Measurements from ENCODE around the gene PCDHA1.
A peak's percentile ranks its signal among the peaks of the same experiment; 100 is the strongest.
"Not testable (repeated sequence)": the region's sequence is repeated elsewhere in the genome, so short reads cannot be mapped to it uniquely, and the experiment has no call there.

PCDHA1 gene

DNA sequence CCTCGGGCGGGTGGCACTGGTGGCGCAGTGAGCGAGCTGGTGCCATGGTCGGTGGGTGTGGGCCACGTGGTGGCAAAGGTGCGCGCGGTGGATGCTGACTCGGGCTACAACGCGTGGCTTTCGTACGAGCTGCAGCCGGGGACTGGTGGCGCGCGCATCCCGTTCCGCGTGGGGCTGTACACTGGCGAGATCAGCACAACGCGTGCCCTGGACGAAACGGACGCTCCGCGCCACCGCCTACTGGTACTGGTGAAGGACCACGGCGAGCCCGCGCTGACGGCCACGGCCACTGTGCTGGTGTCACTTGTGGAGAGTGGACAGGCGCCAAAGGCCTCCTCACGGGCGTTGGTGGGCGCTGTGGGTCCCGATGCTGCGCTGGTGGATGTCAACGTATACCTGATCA is 22.9 kb downstream of the PCDHA1 start:
- DNase-seq: no peak
- H3K27me3 ChIP-seq (ENCODE audit: control insufficient read depth in 1 of 2, insufficient read depth in 1 of 2, low read length in 2 of 2): no peaks in the 10 kb centered on the region
- no peak overlapping the region for H2BK15ac ChIP-seq (ENCODE audit: low read depth, poor library complexity, severe bottlenecking)
- no peak overlapping the region for H3K4ac ChIP-seq (ENCODE audit: low read depth in 1 of 2, low read length in 2 of 2)
- H3K23ac ChIP-seq (ENCODE audit: low read length in 2 of 2): no peak overlapping the region
- H3K18ac ChIP-seq (ENCODE audit: low read depth in 1 of 2, low read length in 2 of 2): no peak overlapping the region
- no peak overlapping the region for H2BK5ac ChIP-seq (ENCODE audit: low read depth, low read length, poor library complexity, severe bottlenecking)
- H2AFZ ChIP-seq (ENCODE audit: low read depth, low read length): no peak overlapping the region
- H3K4me1 ChIP-seq (ENCODE audit: control insufficient read depth, insufficient read depth, low read depth, low read length): peaks cover 2% of the 10 kb centered on the region
- peak overlapping the region; percentile 54 for H4K91ac ChIP-seq (ENCODE audit: low read length)
- no peak overlapping the region for H3K4me2 ChIP-seq (ENCODE audit: low read length, poor library complexity, severe bottlenecking)
- WGBS: 97% methylated on average over 43 of the region's 43 CpGs
- no peak overlapping the region for H3K4me3 ChIP-seq (ENCODE audit: insufficient read depth in 1 of 2, low read depth in 1 of 2, low read length in 2 of 2)
- peaks cover 55% of the 10 kb centered on the region for H3K9me3 ChIP-seq (ENCODE audit: control insufficient read depth, low read length)
- no peak overlapping the region for H2BK120ac ChIP-seq (ENCODE audit: low read depth, low read length)
- no peak overlapping the region for H2BK12ac ChIP-seq (ENCODE audit: low read length in 2 of 2)
- H2AK5ac ChIP-seq (ENCODE audit: low read length, severe bottlenecking): no peak overlapping the region
- H3K9ac ChIP-seq (ENCODE audit: low read length): no peak overlapping the region
- H3K14ac ChIP-seq (ENCODE audit: low read length in 2 of 2): no peak overlapping the region
- no peak overlapping the region for H3K27ac ChIP-seq (ENCODE audit: low read length, poor library complexity, severe bottlenecking)
- no peak overlapping the region for H4K8ac ChIP-seq (ENCODE audit: low read length)
- H3K36me3 ChIP-seq (ENCODE audit: control insufficient read depth in 1 of 2, insufficient read depth in 2 of 2, low read depth in 1 of 2, low read length in 2 of 2): peaks cover 0 to 8% of the 10 kb centered on the region in 2 experiments
- peaks cover 3% of the 10 kb centered on the region for H3K79me1 ChIP-seq (replicated peaks; ENCODE audit: low read length, poor library complexity, severe bottlenecking)

DNA sequence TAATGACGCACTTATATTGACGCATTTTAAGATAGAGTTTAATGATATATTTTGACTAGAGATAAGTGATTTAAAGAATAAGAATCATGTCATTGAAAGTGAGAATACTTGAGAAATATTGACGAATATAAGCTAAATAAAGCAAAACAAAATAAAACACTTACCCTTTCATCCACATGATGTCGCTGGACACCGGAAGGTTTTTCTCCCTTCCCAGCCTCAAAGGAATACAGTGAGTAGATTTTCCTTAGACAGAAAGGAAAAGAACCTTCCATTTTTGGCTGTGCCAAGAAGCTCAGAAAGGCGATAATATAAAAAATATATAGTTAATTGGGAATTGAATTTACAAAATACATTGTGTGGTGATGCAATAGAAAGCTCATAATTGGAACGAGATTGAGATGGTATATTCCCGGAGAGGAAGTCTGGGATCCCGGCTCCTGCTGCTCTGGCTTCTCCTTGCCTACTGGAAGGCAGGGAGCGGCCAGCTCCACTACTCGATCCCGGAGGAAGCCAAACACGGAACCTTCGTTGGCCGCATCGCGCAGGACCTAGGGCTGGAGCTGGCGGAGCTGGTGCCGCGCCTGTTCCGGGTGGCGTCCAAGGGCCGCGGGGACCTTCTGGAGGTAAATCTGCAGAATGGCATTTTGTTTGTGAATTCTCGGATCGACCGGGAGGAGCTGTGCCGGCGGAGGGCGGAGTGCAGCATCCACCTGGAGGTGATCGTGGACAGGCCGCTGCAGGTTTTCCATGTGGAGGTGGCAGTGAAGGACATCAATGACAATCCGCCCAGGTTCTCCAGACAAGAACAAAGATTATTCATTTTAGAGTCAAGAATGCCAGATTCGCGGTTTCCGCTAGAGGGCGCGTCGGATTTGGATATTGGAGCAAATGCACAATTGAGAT is 35.7 kb downstream of the PCDHA1 start, which contains the start of gene PCDHA5:
TSS of gene PCDHA5 (plus strand) at position 239 of the 906 bp plus-strand sequence.
- no peak within 1 kb of the TSS for H2AFZ ChIP-seq (ENCODE audit: low read depth, low read length)
- no peak within 1 kb of the TSS for H4K91ac ChIP-seq (ENCODE audit: low read length)
- H2BK120ac ChIP-seq (ENCODE audit: low read depth, low read length): no peak within 1 kb of the TSS
- H2BK12ac ChIP-seq (ENCODE audit: low read length in 2 of 2): no peak within 1 kb of the TSS
- peaks cover 0 to 13% of the 10 kb centered on the region in 2 experiments for H3K36me3 ChIP-seq (ENCODE audit: control insufficient read depth in 1 of 2, insufficient read depth in 2 of 2, low read depth in 1 of 2, low read length in 2 of 2)
- peaks cover 46% of the 10 kb centered on the region for H3K9me3 ChIP-seq (ENCODE audit: control insufficient read depth, low read length)
- H2BK15ac ChIP-seq (ENCODE audit: low read depth, poor library complexity, severe bottlenecking): no peak within 1 kb of the TSS
- DNase-seq: no peak
- H3K9ac ChIP-seq (ENCODE audit: low read length): no peak within 1 kb of the TSS
- no peak within 1 kb of the TSS for H2BK5ac ChIP-seq (ENCODE audit: low read depth, low read length, poor library complexity, severe bottlenecking)
- no peak within 1 kb of the TSS for H2AK5ac ChIP-seq (ENCODE audit: low read length, severe bottlenecking)
- no peak within 1 kb of the TSS for H3K4ac ChIP-seq (ENCODE audit: low read depth in 1 of 2, low read length in 2 of 2)
- no peak within 1 kb of the TSS for H3K18ac ChIP-seq (ENCODE audit: low read depth in 1 of 2, low read length in 2 of 2)
- H3K4me3 ChIP-seq (ENCODE audit: insufficient read depth in 1 of 2, low read depth in 1 of 2, low read length in 2 of 2): no peak within 1 kb of the TSS
- no peaks in the 10 kb centered on the region for H3K79me1 ChIP-seq (replicated peaks; ENCODE audit: low read length, poor library complexity, severe bottlenecking)
- H3K27ac ChIP-seq (ENCODE audit: low read length, poor library complexity, severe bottlenecking): no peak within 1 kb of the TSS
- no peak within 1 kb of the TSS for H3K14ac ChIP-seq (ENCODE audit: low read length in 2 of 2)
- no peak within 1 kb of the TSS for H3K23ac ChIP-seq (ENCODE audit: low read length in 2 of 2)
- no peaks in the 10 kb centered on the region for H3K27me3 ChIP-seq (ENCODE audit: control insufficient read depth in 1 of 2, insufficient read depth in 1 of 2, low read length in 2 of 2)
- no peak within 1 kb of the TSS for H4K8ac ChIP-seq (ENCODE audit: low read length)
- H3K4me1 ChIP-seq (ENCODE audit: control insufficient read depth, insufficient read depth, low read depth, low read length): no peaks in the 10 kb centered on the region
- no peak within 1 kb of the TSS for H3K4me2 ChIP-seq (ENCODE audit: low read length, poor library complexity, severe bottlenecking)
- 95% methylated on average over 36 of the region's 39 CpGs for WGBS

DNA sequence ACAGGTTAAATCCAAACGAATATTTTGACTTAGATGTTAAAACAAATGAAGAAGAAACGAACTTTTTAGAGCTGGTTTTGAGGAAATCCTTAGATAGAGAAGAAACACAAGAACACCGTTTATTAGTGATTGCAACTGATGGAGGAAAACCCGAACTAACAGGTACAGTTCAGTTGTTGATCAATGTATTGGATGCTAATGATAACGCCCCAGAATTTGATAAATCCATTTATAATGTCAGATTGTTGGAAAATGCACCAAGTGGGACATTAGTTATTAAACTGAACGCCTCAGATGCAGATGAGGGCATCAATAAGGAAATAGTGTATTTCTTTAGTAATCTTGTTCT is 36.3 kb downstream of the PCDHA1 start:
- Histone ChIP-seq H3K18ac (ENCODE audit: low read depth in 1 of 2, low read length in 2 of 2) (no peak overlapping the region), H3K23ac (ENCODE audit: low read length in 2 of 2) (no peak overlapping the region), H3K4me1 (ENCODE audit: control insufficient read depth, insufficient read depth, low read depth, low read length) (no peaks in the 10 kb centered on the region), H2BK120ac (ENCODE audit: low read depth, low read length) (no peak overlapping the region), H2BK12ac (ENCODE audit: low read length in 2 of 2) (no peak overlapping the region), H2AK5ac (ENCODE audit: low read length, severe bottlenecking) (no peak overlapping the region), H3K14ac (ENCODE audit: low read length in 2 of 2) (no peak overlapping the region), H3K27me3 (ENCODE audit: control insufficient read depth in 1 of 2, insufficient read depth in 1 of 2, low read length in 2 of 2) (no peaks in the 10 kb centered on the region), H3K36me3 (ENCODE audit: control insufficient read depth in 1 of 2, insufficient read depth in 2 of 2, low read depth in 1 of 2, low read length in 2 of 2) (peaks cover 0 to 13% of the 10 kb centered on the region in 2 experiments), H3K9me3 (ENCODE audit: control insufficient read depth, low read length) (peaks cover 45% of the 10 kb centered on the region), H2BK5ac (ENCODE audit: low read depth, low read length, poor library complexity, severe bottlenecking) (no peak overlapping the region), H3K9ac (ENCODE audit: low read length) (no peak overlapping the region), H4K8ac (ENCODE audit: low read length) (no peak overlapping the region), H3K27ac (ENCODE audit: low read length, poor library complexity, severe bottlenecking) (no peak overlapping the region), H2AFZ (ENCODE audit: low read depth, low read length) (no peak overlapping the region), H3K79me1 (replicated peaks; ENCODE audit: low read length, poor library complexity, severe bottlenecking) (no peaks in the 10 kb centered on the region), H4K91ac (ENCODE audit: low read length) (no peak overlapping the region), H2BK15ac (ENCODE audit: low read depth, poor library complexity, severe bottlenecking) (no peak overlapping the region), H3K4ac (ENCODE audit: low read depth in 1 of 2, low read length in 2 of 2) (no peak overlapping the region), H3K4me3 (ENCODE audit: insufficient read depth in 1 of 2, low read depth in 1 of 2, low read length in 2 of 2) (no peak overlapping the region), H3K4me2 (ENCODE audit: low read length, poor library complexity, severe bottlenecking) (no peak overlapping the region)
- 90% methylated on average over 6 of the region's 6 CpGs for WGBS
- DNase-seq: no peak

DNA sequence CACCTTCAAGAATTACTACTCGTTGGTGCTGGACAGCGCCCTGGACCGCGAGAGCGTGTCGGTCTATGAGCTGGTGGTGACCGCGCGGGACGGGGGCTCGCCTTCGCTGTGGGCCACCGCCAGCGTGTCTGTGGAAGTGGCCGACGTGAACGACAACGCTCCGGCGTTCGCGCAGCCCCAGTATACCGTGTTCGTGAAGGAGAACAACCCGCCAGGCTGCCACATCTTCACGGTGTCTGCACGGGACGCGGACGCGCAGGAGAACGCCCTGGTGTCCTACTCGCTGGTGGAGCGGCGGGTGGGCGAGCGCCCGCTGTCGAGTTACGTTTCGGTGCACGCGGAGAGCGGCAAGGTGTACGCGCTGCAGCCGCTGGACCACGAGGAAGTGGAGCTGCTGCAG is 37.0 kb downstream of the PCDHA1 start:
- WGBS: 98% methylated on average over 48 of the region's 48 CpGs
- not testable (repeated sequence) for H3K14ac ChIP-seq (ENCODE audit: low read length in 2 of 2); H3K4ac ChIP-seq (ENCODE audit: low read depth in 1 of 2, low read length in 2 of 2); H4K8ac ChIP-seq (ENCODE audit: low read length); H4K91ac ChIP-seq (ENCODE audit: low read length); H3K27ac ChIP-seq (ENCODE audit: low read length, poor library complexity, severe bottlenecking); H2BK120ac ChIP-seq (ENCODE audit: low read depth, low read length); H2BK5ac ChIP-seq (ENCODE audit: low read depth, low read length, poor library complexity, severe bottlenecking); DNase-seq; H3K4me1 ChIP-seq (ENCODE audit: control insufficient read depth, insufficient read depth, low read depth, low read length); H3K23ac ChIP-seq (ENCODE audit: low read length in 2 of 2); H3K9ac ChIP-seq (ENCODE audit: low read length); H3K18ac ChIP-seq (ENCODE audit: low read depth in 1 of 2, low read length in 2 of 2); H2BK12ac ChIP-seq (ENCODE audit: low read length in 2 of 2); H2AFZ ChIP-seq (ENCODE audit: low read depth, low read length); H2AK5ac ChIP-seq (ENCODE audit: low read length, severe bottlenecking); H3K4me2 ChIP-seq (ENCODE audit: low read length, poor library complexity, severe bottlenecking); H3K79me1 ChIP-seq (replicated peaks; ENCODE audit: low read length, poor library complexity, severe bottlenecking); H2BK15ac ChIP-seq (ENCODE audit: low read depth, poor library complexity, severe bottlenecking); H3K4me3 ChIP-seq (ENCODE audit: insufficient read depth in 1 of 2, low read depth in 1 of 2, low read length in 2 of 2); H3K27me3 ChIP-seq (ENCODE audit: control insufficient read depth in 1 of 2, insufficient read depth in 1 of 2, low read length in 2 of 2)
- H3K36me3 ChIP-seq (ENCODE audit: control insufficient read depth in 1 of 2, insufficient read depth in 2 of 2, low read depth in 1 of 2, low read length in 2 of 2): peaks cover 0 to 13% of the 10 kb centered on the region in 2 experiments
- H3K9me3 ChIP-seq (ENCODE audit: control insufficient read depth, low read length): peaks cover 50% of the 10 kb centered on the region

All from mesenchymal stem cell (in vitro differentiated cells and primary cell).